ENCODE data around the gene ZNF276.

Gene ZNF276

DNA sequence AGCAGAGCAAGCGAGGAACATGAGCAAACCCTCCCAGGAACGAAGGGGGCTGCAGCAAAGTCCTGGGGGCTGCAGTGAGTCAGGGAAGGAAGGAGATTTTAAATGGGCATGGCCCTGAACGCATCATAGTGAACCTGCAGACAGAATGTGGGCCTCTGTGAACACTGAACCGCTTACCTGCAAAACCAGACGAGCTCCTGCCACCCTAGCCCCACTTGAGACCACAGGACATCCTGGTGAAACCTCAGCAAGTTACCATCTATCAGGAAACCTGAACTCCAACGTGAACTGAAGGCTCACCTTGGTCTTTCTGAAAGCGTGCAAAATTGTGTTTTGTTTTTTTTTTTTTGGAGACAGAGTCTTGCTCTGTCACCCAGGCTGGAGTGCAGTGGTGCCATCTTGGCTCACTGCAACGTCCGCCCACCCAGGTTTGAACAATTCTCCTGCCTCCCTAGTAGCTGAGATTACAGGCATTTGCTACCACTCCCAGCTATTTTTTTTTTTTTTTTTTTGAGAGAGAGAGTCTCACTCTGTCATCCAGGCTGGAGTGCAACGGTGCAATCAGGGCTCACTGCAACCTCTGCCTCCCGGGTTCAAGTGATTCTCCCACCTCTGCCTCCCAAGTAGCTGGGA is 64.3 kb downstream of the ZNF276 start:
- no peak for DNase-seq

- no peak for DNase-seq
Measured at GRCh38 chr16:89786474-89787364, 65.4 kb downstream of the ZNF276 start.

GRCh38 chr16:89787365-89787805 is 66.0 kb downstream of the ZNF276 start:
- peak; percentile 28 for DNase-seq

Measured in DMS53 (cell line).